ENCODE data around the gene MIER2.
"Not testable (repeated sequence)": the region's sequence is repeated elsewhere in the genome, so short reads cannot be mapped to it uniquely, and the experiment has no call there.

The MIER2 gene

DNA sequence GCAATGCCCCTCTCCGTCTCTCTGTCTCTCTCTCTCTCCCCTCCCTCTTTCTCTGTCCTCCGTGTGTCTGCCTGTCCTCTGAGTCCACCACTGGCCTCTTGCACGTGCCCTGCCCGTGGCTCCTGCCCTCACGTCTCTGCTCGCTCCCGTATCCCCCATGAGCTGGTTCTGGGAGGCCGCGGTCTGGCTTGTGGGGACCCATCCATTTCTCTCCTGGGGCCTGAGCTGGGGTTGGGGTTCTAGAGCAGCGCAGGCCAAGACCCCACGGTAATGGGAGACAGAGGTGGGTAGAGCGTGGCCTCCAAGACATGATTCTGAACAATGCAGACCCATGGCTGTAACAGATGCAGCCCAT, 45.3 kb upstream of the MIER2 start:
- CTCF ChIA-PET, result interaction anchor here (0.6 kb wide), 1 partner anchor 20 kb away, joined by 3 read pairs; no protein-coding TSS in a partner anchor
- TF ChIP-seq, protein P1, sequence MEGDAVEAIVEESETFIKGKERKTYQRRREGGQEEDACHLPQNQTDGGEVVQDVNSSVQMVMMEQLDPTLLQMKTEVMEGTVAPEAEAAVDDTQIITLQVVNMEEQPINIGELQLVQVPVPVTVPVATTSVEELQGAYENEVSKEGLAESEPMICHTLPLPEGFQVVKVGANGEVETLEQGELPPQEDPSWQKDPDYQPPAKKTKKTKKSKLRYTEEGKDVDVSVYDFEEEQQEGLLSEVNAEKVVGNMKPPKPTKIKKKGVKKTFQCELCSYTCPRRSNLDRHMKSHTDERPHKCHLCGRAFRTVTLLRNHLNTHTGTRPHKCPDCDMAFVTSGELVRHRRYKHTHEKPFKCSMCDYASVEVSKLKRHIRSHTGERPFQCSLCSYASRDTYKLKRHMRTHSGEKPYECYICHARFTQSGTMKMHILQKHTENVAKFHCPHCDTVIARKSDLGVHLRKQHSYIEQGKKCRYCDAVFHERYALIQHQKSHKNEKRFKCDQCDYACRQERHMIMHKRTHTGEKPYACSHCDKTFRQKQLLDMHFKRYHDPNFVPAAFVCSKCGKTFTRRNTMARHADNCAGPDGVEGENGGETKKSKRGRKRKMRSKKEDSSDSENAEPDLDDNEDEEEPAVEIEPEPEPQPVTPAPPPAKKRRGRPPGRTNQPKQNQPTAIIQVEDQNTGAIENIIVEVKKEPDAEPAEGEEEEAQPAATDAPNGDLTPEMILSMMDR (conservative IDR thresholded peaks at IDR 0.05; ENCODE audit: low read depth), result no peak

GRCh38 chr19:389255-389934, 44.8 kb upstream of the MIER2 start:
- ChIA-PET POLR2A (ENCODE audit: low non-redundant PET) (no interaction called here), CTCF (interaction anchor here (0.5 to 0.6 kb wide), 2 partner anchors 20 to 107 kb away, joined by 3 to 4 read pairs; partner anchors contain the start of gene MADCAM1)
- H3K27ac ChIP-seq, result no peak overlapping the region
- DNase-seq (ENCODE audit: low spot score), result no peak
- TF ChIP-seq, protein P1 (conservative IDR thresholded peaks at IDR 0.05; ENCODE audit: low read depth), result no peak

More for the DNA sequence above, 45.3 kb upstream of the MIER2 start:
- POLR2A ChIA-PET (ENCODE audit: low non-redundant PET), result no interaction called here
- DNase-seq (ENCODE audit: low spot score), result no peak
- H3K27ac ChIP-seq, result no peak overlapping the region

DNA sequence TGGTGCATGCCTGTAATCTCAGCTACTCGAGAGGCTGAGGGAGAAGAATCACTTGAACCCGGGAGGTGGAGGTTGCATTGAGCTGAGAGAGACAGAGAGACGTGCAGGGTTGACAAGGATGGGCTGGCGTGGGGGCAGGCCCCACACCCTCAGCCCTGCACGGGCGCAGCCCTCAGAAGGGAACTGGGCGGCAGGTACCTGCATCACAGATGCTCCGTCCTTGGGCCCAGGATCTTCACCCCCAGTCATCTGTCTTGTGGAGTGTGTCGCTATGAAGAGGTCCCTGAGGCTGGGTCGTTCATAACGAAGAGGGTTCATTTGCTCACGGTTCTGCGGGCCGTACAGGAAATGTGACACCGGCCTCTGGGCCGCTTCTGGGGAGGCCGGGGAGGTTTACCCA, 44.1 kb upstream of the MIER2 start:
- no peak overlapping the region for H3K27ac ChIP-seq
- TF ChIP-seq, protein P1 (conservative IDR thresholded peaks at IDR 0.05; ENCODE audit: low read depth), result no peak
- DNase-seq (ENCODE audit: low spot score), result no peak
- ChIA-PET CTCF (interaction anchor here (0.5 kb wide), 1 partner anchor 108 kb away, joined by 4 read pairs; the partner anchor contains the start of gene MADCAM1), POLR2A (ENCODE audit: low non-redundant PET) (no interaction called here)

DNA sequence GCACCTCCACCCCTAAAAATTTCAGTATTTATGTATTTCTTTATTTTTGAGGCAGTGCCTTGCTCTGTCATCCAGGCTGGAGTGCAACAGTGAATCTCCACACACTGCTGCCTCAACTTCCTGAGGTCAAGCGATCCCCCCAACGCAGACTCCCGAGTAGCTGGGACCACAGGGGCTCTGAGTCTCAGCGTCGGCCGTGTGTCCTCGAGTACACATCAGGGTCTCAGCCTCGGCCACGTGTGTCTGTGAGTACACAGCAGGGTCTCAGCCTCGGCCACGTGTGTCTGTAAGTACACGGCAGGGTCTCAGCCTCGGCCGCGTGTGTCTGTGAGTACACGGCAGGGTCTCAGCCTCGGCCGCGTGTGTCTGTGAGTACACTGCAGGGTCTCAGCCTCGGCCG, 43.2 kb upstream of the MIER2 start:
- no peak overlapping the region for H3K27ac ChIP-seq
- DNase-seq (ENCODE audit: low spot score), result no peak
- CTCF ChIA-PET, result no interaction called here
- POLR2A ChIA-PET (ENCODE audit: low non-redundant PET), result no interaction called here
- TF ChIP-seq, protein P1 (conservative IDR thresholded peaks at IDR 0.05; ENCODE audit: low read depth), result no peak

DNA sequence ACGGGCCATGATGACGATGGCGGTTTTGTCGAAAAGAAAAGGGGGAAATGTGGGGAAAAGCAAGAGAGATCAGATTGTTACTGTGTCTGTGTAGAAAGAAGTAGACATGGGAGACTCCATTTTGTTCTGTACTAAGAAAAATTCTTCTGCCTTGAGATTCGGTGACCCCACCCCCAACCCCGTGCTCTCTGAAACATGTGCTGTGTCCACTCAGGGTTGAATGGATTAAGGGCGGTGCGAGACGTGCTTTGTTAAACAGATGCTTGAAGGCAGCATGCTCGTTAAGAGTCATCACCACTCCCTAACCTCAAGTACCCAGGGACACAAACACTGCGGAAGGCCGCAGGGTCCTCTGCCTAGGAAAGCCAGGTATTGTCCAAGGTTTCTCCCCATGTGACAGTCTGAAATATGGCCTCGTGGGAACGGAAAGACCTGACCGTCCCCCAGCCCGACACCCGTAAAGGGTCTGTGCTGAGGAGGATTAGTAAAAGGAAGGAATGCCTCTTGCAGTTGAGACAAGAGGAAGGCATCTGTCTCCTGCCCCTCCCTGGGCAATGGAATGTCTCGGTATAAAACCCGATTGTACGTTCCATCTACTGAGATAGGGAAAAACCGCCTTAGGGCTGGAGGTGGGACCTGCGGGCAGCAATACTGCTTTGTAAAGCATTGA, 42.2 kb upstream of the MIER2 start:
- DNase-seq (ENCODE audit: low spot score); H3K27ac ChIP-seq; POLR2A ChIA-PET (ENCODE audit: low non-redundant PET): not testable (repeated sequence)
- CTCF ChIA-PET, result interaction anchor here (0.7 kb wide), 1 partner anchor 123 kb away, joined by 3 read pairs; no protein-coding TSS in a partner anchor

DNA sequence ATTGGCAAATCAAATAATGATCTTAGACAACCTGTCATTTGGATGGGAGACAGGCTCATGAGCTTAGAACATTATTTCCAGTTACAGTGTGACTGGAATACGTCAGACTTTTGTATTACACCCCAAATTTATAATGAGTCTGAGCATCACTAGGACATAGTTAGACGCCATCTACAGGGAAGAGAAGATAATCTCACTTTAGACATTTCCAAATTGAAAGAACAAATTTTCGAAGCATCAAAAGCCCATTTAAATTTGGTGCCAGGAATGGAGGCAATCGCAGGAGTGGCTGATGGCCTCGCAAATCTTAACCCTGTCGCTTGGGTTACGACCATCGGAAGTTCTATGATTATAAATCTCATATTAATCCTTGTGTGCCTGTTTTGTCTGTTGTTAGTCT, 41.6 kb upstream of the MIER2 start:
- DNase-seq (ENCODE audit: low spot score); POLR2A ChIA-PET (ENCODE audit: low non-redundant PET); H3K27ac ChIP-seq: not testable (repeated sequence)
- CTCF ChIA-PET, result interaction anchor here (0.7 kb wide), 1 partner anchor 124 kb away, joined by 3 read pairs; no protein-coding TSS in a partner anchor

GRCh38 chr19:384799-385169, 40.2 kb upstream of the MIER2 start:
- no peak overlapping the region for H3K27ac ChIP-seq
- TF ChIP-seq, protein P1 (conservative IDR thresholded peaks at IDR 0.05; ENCODE audit: low read depth), result no peak
- ChIA-PET POLR2A (ENCODE audit: low non-redundant PET) (no interaction called here), CTCF (no interaction called here)
- DNase-seq (ENCODE audit: low spot score), result no peak

Data from RWPE1 (cell line).